ENCODE results near the gene ARMC3. TPM values are rescaled to one million over a fixed set of nuclear protein-coding genes. Genes with fewer than 3 reads are reported as not detected.
A peak's percentile ranks its signal among the peaks of the same experiment; 100 is the strongest.

The ARMC3 gene
- total and polyA plus RNA-seq, 9 of the 15 experiments (the other 6 are each of a cell fraction or from before 2014, with no cell fraction given) = 0.33 to 1.1 (median 0.62) TPM

DNA sequence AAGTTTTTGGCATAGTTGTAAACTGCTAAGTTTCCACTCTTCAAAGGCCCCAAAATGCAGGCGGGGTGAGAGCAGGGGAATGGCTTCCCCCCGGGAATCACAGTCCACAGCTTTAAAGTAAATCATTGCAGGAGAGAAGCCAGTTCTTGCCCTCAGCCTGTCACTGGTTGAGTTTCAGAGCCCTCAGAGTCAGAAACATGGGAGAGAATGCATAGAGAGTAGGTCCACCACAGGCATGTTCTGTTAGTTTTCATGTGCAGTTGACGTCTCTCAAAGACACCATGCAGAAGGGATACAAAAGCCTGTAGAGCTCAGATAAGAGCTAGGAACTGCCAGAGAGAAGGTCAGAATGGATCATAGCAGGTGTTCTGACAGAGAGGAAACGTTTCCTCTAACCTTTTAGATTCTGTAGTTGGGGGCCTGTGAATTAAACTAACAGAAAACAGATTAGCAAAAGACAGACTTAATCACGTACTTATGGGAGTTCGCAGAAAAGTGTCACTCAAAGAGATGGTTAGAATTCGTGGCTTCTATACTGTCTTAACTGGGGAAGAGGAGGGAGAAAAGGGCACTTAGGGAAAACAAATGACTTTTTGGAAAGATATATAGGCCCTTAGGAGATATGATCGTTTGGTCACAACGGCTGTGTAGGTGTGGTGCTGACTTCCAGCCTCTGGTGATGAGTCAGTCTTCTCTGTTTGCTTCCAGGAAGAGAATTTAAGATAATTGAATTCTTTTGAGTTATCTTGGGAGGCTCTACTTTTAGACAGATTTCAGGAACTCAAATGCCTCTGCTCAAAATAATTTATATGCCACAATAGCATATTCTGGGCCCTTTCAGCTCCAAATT is 119.6 kb downstream of the ARMC3 start (continued):
- TF ChIP-seq, protein P1, sequence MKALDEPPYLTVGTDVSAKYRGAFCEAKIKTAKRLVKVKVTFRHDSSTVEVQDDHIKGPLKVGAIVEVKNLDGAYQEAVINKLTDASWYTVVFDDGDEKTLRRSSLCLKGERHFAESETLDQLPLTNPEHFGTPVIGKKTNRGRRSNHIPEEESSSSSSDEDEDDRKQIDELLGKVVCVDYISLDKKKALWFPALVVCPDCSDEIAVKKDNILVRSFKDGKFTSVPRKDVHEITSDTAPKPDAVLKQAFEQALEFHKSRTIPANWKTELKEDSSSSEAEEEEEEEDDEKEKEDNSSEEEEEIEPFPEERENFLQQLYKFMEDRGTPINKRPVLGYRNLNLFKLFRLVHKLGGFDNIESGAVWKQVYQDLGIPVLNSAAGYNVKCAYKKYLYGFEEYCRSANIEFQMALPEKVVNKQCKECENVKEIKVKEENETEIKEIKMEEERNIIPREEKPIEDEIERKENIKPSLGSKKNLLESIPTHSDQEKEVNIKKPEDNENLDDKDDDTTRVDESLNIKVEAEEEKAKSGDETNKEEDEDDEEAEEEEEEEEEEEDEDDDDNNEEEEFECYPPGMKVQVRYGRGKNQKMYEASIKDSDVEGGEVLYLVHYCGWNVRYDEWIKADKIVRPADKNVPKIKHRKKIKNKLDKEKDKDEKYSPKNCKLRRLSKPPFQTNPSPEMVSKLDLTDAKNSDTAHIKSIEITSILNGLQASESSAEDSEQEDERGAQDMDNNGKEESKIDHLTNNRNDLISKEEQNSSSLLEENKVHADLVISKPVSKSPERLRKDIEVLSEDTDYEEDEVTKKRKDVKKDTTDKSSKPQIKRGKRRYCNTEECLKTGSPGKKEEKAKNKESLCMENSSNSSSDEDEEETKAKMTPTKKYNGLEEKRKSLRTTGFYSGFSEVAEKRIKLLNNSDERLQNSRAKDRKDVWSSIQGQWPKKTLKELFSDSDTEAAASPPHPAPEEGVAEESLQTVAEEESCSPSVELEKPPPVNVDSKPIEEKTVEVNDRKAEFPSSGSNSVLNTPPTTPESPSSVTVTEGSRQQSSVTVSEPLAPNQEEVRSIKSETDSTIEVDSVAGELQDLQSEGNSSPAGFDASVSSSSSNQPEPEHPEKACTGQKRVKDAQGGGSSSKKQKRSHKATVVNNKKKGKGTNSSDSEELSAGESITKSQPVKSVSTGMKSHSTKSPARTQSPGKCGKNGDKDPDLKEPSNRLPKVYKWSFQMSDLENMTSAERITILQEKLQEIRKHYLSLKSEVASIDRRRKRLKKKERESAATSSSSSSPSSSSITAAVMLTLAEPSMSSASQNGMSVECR (CRISPR knock-in tag; IDR thresholded peaks at IDR 0.05) = no peak
- TF ChIP-seq TCFL5 (CRISPR knock-in tag; conservative IDR thresholded peaks at IDR 0.05) (no peak), KLF1 (tag; IDR thresholded peaks at IDR 0.05) (no peak), NFXL1 (CRISPR knock-in tag; IDR thresholded peaks at IDR 0.05) (no peak), TSC22D4 (tag; IDR thresholded peaks at IDR 0.05) (no peak), GABPB2 (CRISPR knock-in tag; conservative IDR thresholded peaks at IDR 0.05) (no peak), JUN (IDR thresholded peaks at IDR 0.05; ENCODE audit: borderline replicate concordance, low read depth, low read length) (peak; percentile 79), JUN (CRISPR knock-in tag; IDR thresholded peaks at IDR 0.05; ENCODE audit: borderline replicate concordance) (no peak), ZNF609 (CRISPR knock-in tag; IDR thresholded peaks at IDR 0.05; ENCODE audit: borderline replicate concordance) (no peak), HLTF (IDR thresholded peaks at IDR 0.05) (no peak)
- TF ChIP-seq, protein P2, sequence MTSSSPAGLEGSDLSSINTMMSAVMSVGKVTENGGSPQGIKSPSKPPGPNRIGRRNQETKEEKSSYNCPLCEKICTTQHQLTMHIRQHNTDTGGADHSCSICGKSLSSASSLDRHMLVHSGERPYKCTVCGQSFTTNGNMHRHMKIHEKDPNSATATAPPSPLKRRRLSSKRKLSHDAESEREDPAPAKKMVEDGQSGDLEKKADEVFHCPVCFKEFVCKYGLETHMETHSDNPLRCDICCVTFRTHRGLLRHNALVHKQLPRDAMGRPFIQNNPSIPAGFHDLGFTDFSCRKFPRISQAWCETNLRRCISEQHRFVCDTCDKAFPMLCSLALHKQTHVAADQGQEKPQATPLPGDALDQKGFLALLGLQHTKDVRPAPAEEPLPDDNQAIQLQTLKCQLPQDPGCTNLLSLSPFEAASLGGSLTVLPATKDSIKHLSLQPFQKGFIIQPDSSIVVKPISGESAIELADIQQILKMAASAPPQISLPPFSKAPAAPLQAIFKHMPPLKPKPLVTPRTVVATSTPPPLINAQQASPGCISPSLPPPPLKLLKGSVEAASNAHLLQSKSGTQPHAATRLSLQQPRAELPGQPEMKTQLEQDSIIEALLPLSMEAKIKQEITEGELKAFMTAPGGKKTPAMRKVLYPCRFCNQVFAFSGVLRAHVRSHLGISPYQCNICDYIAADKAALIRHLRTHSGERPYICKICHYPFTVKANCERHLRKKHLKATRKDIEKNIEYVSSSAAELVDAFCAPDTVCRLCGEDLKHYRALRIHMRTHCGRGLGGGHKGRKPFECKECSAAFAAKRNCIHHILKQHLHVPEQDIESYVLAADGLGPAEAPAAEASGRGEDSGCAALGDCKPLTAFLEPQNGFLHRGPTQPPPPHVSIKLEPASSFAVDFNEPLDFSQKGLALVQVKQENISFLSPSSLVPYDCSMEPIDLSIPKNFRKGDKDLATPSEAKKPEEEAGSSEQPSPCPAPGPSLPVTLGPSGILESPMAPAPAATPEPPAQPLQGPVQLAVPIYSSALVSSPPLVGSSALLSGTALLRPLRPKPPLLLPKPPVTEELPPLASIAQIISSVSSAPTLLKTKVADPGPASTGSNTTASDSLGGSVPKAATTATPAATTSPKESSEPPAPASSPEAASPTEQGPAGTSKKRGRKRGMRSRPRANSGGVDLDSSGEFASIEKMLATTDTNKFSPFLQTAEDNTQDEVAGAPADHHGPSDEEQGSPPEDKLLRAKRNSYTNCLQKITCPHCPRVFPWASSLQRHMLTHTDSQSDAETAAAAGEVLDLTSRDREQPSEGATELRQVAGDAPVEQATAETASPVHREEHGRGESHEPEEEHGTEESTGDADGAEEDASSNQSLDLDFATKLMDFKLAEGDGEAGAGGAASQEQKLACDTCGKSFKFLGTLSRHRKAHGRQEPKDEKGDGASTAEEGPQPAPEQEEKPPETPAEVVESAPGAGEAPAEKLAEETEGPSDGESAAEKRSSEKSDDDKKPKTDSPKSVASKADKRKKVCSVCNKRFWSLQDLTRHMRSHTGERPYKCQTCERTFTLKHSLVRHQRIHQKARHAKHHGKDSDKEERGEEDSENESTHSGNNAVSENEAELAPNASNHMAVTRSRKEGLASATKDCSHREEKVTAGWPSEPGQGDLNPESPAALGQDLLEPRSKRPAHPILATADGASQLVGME (CRISPR knock-in tag; IDR thresholded peaks at IDR 0.05) = no peak

Measured in K562 (cell line).